WTC11 (cell line): ENCODE data around the gene CORO6. TPM values are rescaled to one million over a fixed set of nuclear protein-coding genes. Genes with fewer than 3 reads are reported as not detected.

ENCODE experiments used
- ATAC-seq: fragments of 200-7000 bp; cut with Tn5 transposase; 2 replicates; pipeline ENCODE4 v1.10.0; 2021; ENCODE audit warnings: mild to moderate bottlenecking, moderate library complexity
- CTCF ChIA-PET: fragments of 300-600 bp; sonication (Branson Sonifier 250); formaldehyde crosslinking; loops from one replicate; lab custom pipeline; 2021; ENCODE audit warnings: antibody characterized with exemption; lab: Charles Lee
- POLR2A ChIA-PET: fragments of 350-600 bp; sonication (Branson Sonifier 250); formaldehyde crosslinking; loops from one replicate; lab custom pipeline; 2021; ENCODE audit warnings: antibody characterized with exemption; lab: Charles Lee
- DNase-seq: peaks from one replicate; pipeline ENCODE4 v3.0.0; 2021; ENCODE audit warnings: low spot score
- H3K27ac Mint-ChIP-seq: 2 replicates; pipeline ENCODE4 v1.8.0; 2021; ENCODE audit warnings: mixed read lengths
- H3K27me3 Mint-ChIP-seq: 2 replicates; pipeline ENCODE4 v1.8.0; 2021; ENCODE audit warnings: low read depth, mild to moderate bottlenecking, moderate library complexity, mixed read lengths
- H3K36me3 Mint-ChIP-seq: 2 replicates; pipeline ENCODE4 v1.8.0; 2021; ENCODE audit warnings: mixed read lengths
- H3K4me1 Mint-ChIP-seq: 2 replicates; pipeline ENCODE4 v1.8.0; 2022; ENCODE audit warnings: mixed read lengths
- H3K4me3 Mint-ChIP-seq: 2 replicates; pipeline ENCODE4 v1.8.0; 2021; ENCODE audit warnings: mild to moderate bottlenecking, moderate library complexity, mixed read lengths
- H3K9me3 Mint-ChIP-seq: 2 replicates; pipeline ENCODE4 v1.8.0; 2021; ENCODE audit warnings: mixed read lengths
- ARID4B ChIP-seq: sonication (generic); formaldehyde crosslinking; IDR thresholded peaks from 2 replicates; pipeline ENCODE4 v1.8.0; 2023; ENCODE audit warnings: missing genetic modification reagents, mild to moderate bottlenecking, borderline replicate concordance
- ATF1 ChIP-seq: sonication (generic); formaldehyde crosslinking; IDR thresholded peaks from 2 replicates; pipeline ENCODE4 v1.8.1; 2023; ENCODE audit warnings: mild to moderate bottlenecking, moderate library complexity, missing genetic modification reagents
- E2F4 ChIP-seq: sonication (generic); formaldehyde crosslinking; IDR thresholded peaks from 2 replicates; pipeline ENCODE4 v1.8.1; 2022; ENCODE audit warnings: low read depth, mild to moderate bottlenecking, moderate library complexity, missing genetic modification reagents, borderline replicate concordance
- E2F5 ChIP-seq: sonication (generic); formaldehyde crosslinking; IDR thresholded peaks from 2 replicates; pipeline ENCODE4 v1.8.1; 2022; ENCODE audit warnings: mild to moderate bottlenecking, moderate library complexity, missing genetic modification reagents
- ELF4 ChIP-seq: sonication (generic); formaldehyde crosslinking; IDR thresholded peaks from 2 replicates; pipeline ENCODE4 v1.8.1; 2022; ENCODE audit warnings: low read depth, mild to moderate bottlenecking, moderate library complexity, missing genetic modification reagents
- ESRRA ChIP-seq: sonication (generic); formaldehyde crosslinking; IDR thresholded peaks from 2 replicates; pipeline ENCODE4 v1.8.1; 2022; ENCODE audit warnings: mild to moderate bottlenecking, missing genetic modification reagents, borderline replicate concordance
- FOXP1 ChIP-seq: sonication (generic); formaldehyde crosslinking; IDR thresholded peaks from 2 replicates; pipeline ENCODE4 v1.8.0; 2022; ENCODE audit warnings: missing genetic modification reagents, mild to moderate bottlenecking, moderate library complexity, borderline replicate concordance
- GTF2I ChIP-seq: fragments of 250-450 bp; sonication (Bioruptor Pico); conservative IDR thresholded peaks from 2 replicates; pipeline ENCODE4 v1.4.0; 2021; ENCODE audit warnings: mild to moderate bottlenecking
- HMGA2 ChIP-seq: fragments of 250-450 bp; sonication (Bioruptor Pico); IDR thresholded peaks from 2 replicates; pipeline ENCODE4 v1.4.0; 2021; ENCODE audit warnings: mild to moderate bottlenecking, moderate library complexity
- JAZF1 ChIP-seq: fragments of 250-450 bp; sonication (Bioruptor Pico); IDR thresholded peaks from 2 replicates; pipeline ENCODE4 v1.9.0; 2021; ENCODE audit warnings: moderate library complexity, mild to moderate bottlenecking, inconsistent platforms
- MLX ChIP-seq: sonication (generic); formaldehyde crosslinking; IDR thresholded peaks from 2 replicates; pipeline ENCODE4 v1.8.1; 2023; ENCODE audit warnings: mild to moderate bottlenecking, missing genetic modification reagents, moderate library complexity
- MYBL2 ChIP-seq: sonication (generic); formaldehyde crosslinking; IDR thresholded peaks from 2 replicates; pipeline ENCODE4 v1.8.1; 2023; ENCODE audit warnings: mild to moderate bottlenecking, moderate library complexity, missing genetic modification reagents
- NFATC4 ChIP-seq: fragments of 250-450 bp; sonication (Bioruptor Pico); IDR thresholded peaks from 2 replicates; pipeline ENCODE4 v1.9.0; 2021; ENCODE audit warnings: mild to moderate bottlenecking
- NFE2L1 ChIP-seq: sonication (generic); formaldehyde crosslinking; IDR thresholded peaks from 2 replicates; pipeline ENCODE4 v1.8.1; 2023; ENCODE audit warnings: missing genetic modification reagents
- NR1H2 ChIP-seq: sonication (generic); formaldehyde crosslinking; IDR thresholded peaks from 2 replicates; pipeline ENCODE4 v1.9.0; 2021; ENCODE audit warnings: mild to moderate bottlenecking, moderate library complexity, missing genetic modification reagents
- NR3C1 ChIP-seq: sonication (generic); formaldehyde crosslinking; conservative IDR thresholded peaks from 2 replicates; pipeline ENCODE4 v1.8.1; 2023; ENCODE audit warnings: low read depth, mild to moderate bottlenecking, missing genetic modification reagents
- OVOL2 ChIP-seq: fragments of 250-450 bp; sonication (Bioruptor Pico); IDR thresholded peaks from 2 replicates; pipeline ENCODE4 v1.9.0; 2021; ENCODE audit warnings: mild to moderate bottlenecking, borderline replicate concordance
- RORB ChIP-seq: fragments of 250-450 bp; sonication (Bioruptor Pico); IDR thresholded peaks from 2 replicates; pipeline ENCODE4 v1.9.0; 2021; ENCODE audit warnings: mild to moderate bottlenecking
- ZNF121 ChIP-seq: sonication (generic); formaldehyde crosslinking; IDR thresholded peaks from 2 replicates; pipeline ENCODE4 v1.8.0; 2023; ENCODE audit warnings: missing genetic modification reagents
- ZNF138 ChIP-seq: sonication (generic); formaldehyde crosslinking; conservative IDR thresholded peaks from 2 replicates; pipeline ENCODE4 v1.8.1; 2022; ENCODE audit warnings: mild to moderate bottlenecking, moderate library complexity, missing genetic modification reagents
- ZNF263 ChIP-seq: sonication (generic); formaldehyde crosslinking; IDR thresholded peaks from 2 replicates; pipeline ENCODE4 v1.8.1; 2022; ENCODE audit warnings: low read depth, mild to moderate bottlenecking, moderate library complexity, missing genetic modification reagents
- ZNF281 ChIP-seq: sonication (generic); formaldehyde crosslinking; IDR thresholded peaks from 2 replicates; pipeline ENCODE4 v1.8.0; 2023; ENCODE audit warnings: mild to moderate bottlenecking, missing genetic modification reagents
- total RNA-seq: library from RNA; stranded (reverse); gene quantifications from 3 replicates; pipeline ENCODE4 v1.2.3, GENCODE V29; 2021
- TF ChIP-seq, protein P1 (sequence below): fragments of 250-450 bp; sonication (Bioruptor Pico); IDR thresholded peaks from 2 replicates; pipeline ENCODE4 v1.9.0; 2021; ENCODE audit warnings: mild to moderate bottlenecking
- TF ChIP-seq, protein P2 (sequence below): sonication (generic); formaldehyde crosslinking; IDR thresholded peaks from 2 replicates; pipeline ENCODE4 v1.8.1; 2023; ENCODE audit warnings: mild to moderate bottlenecking, missing genetic modification reagents
- TF ChIP-seq, protein P3 (sequence below): sonication (generic); formaldehyde crosslinking; conservative IDR thresholded peaks from 2 replicates; pipeline ENCODE4 v1.8.1; 2022; ENCODE audit warnings: mild to moderate bottlenecking, missing genetic modification reagents

Gene CORO6
- total RNA-seq, 1 experiment from 2014 or later = 8.9 TPM

DNA sequence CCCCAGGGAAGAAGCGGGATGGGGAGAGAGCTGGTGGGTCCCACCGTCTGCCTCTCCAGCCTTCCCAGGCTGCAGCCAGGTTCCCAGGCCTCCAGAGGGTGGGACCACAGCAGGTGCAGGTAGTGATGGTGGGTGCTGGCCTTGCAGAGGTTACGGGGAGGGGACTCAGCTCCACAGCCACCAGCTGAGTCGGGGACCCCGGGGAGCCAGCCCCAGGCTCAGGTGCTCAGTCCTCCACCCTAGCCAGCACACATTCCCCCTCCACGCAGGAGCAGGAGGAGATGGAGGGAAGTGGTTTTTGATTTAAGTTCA lies 49.2 kb downstream of the CORO6 start (continued):
- TF ChIP-seq ZNF281 (CRISPR knock-in tag) = no peak
- no peak for TF ChIP-seq RORB
- TF ChIP-seq OVOL2 = no peak
- no peak for TF ChIP-seq ARID4B (CRISPR knock-in tag)
- no peak for TF ChIP-seq E2F4 (CRISPR knock-in tag)
- TF ChIP-seq NR1H2 = no peak
- no peak for TF ChIP-seq HMGA2 (CRISPR knock-in tag)
- TF ChIP-seq GTF2I (CRISPR knock-in tag) = no peak
- no peak for TF ChIP-seq E2F5 (CRISPR knock-in tag)
- no peak for TF ChIP-seq NFATC4 (CRISPR knock-in tag)
- no peak for TF ChIP-seq NFE2L1 (CRISPR knock-in tag)
- TF ChIP-seq, protein P1, sequence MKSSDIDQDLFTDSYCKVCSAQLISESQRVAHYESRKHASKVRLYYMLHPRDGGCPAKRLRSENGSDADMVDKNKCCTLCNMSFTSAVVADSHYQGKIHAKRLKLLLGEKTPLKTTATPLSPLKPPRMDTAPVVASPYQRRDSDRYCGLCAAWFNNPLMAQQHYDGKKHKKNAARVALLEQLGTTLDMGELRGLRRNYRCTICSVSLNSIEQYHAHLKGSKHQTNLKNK (CRISPR knock-in tag) = no peak

DNA sequence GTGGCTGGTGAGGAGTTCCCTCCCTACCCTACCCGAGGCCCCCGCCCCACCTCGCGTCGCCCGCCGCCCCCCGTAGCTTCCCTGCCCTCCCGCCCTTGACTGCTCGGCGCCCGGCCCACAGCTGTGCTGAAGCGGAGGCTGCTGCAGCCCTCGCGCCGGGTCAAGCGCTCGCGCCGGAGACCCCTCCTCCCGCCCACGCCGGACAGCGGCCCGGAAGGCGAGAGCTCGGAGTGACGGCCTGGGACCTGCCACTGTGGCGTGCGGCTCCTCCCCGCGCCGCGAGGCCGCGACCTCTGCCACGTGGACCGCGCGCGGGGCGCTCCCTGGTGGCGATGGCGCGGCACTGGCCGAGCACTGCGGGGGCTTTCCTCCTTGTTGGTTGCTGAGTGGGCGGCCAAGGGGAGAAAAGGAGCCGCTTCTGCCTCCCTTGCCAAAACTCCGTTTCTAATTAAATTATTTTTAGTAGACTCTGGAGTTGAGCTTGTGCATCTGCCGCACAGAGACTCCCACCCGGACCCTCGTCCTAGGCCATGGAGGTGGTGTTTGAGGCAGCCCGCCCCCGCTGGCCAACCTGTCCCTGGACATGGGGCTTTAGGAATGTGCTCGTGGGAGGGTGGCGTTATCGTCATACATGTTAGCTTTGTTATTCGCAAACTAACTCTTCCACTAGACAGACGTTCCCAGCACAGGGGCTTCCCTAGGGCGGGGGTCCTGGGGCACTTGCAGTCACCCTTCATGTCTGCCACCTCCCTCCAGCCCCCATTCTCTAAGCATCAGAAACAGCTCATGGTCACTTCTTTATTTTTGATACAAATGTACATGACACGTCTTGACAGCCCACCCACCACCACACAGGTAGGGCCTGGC lies 49.8 kb downstream of the CORO6 start:
- POLR2A ChIA-PET = no interaction called here
- H3K4me1 Mint-ChIP-seq = peaks cover 10% of the 10 kb centered on the region
- no peak for TF ChIP-seq MYBL2
- no peak for TF ChIP-seq ESRRA (CRISPR knock-in tag)
- TF ChIP-seq MLX (CRISPR knock-in tag) = no peak
- TF ChIP-seq JAZF1 (CRISPR knock-in tag) = no peak
- no peak for TF ChIP-seq ELF4 (CRISPR knock-in tag)
- TF ChIP-seq ZNF138 = 0 out of 2 replicates have a peak, but pooled peaks have one; percentile 49
- no peak for TF ChIP-seq NR3C1
- TF ChIP-seq ZNF263 (CRISPR knock-in tag) = no peak
- TF ChIP-seq, protein P2, sequence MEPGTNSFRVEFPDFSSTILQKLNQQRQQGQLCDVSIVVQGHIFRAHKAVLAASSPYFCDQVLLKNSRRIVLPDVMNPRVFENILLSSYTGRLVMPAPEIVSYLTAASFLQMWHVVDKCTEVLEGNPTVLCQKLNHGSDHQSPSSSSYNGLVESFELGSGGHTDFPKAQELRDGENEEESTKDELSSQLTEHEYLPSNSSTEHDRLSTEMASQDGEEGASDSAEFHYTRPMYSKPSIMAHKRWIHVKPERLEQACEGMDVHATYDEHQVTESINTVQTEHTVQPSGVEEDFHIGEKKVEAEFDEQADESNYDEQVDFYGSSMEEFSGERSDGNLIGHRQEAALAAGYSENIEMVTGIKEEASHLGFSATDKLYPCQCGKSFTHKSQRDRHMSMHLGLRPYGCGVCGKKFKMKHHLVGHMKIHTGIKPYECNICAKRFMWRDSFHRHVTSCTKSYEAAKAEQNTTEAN (CRISPR knock-in tag) = no peak
- TF ChIP-seq, protein P3, sequence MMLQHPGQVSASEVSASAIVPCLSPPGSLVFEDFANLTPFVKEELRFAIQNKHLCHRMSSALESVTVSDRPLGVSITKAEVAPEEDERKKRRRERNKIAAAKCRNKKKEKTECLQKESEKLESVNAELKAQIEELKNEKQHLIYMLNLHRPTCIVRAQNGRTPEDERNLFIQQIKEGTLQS (CRISPR knock-in tag) = no peak
- no peak for TF ChIP-seq ZNF121 (CRISPR knock-in tag)
- peak; percentile 56 for TF ChIP-seq FOXP1 (CRISPR knock-in tag)
- TF ChIP-seq ATF1 = no peak

More for the DNA sequence above, 49.8 kb downstream of the CORO6 start:
- CTCF ChIA-PET = interaction anchor here (0.6 to 11.4 kb wide), 19 partner anchors 8 to 482 kb away, joined by 3 to 112 read pairs (median 5); partner anchors contain the start of genes ANKRD13B and CORO6
- ATAC-seq (peak; percentile 14), DNase-seq (peak; percentile 64)
- Mint-ChIP-seq H3K36me3 (peaks cover 15% of the 10 kb centered on the region; the same call in 1 of the 2 replicates), H3K27ac (no peak overlapping the region), H3K9me3 (no peaks in the 10 kb centered on the region), H3K4me3 (peak overlapping the region; percentile 37), H3K27me3 (peaks cover 11% of the 10 kb centered on the region)
